Stimulated activated CD8-positive, alpha-beta memory T cell treated with anti-CD3 and anti-CD28 coated beads, Interleukin-4, amount 100 ng/mL, for 4 hours (primary cell): ENCODE results near the gene PKP4.
"Not testable (repeated sequence)": the region's sequence is repeated elsewhere in the genome, so short reads cannot be mapped to it uniquely, and the experiment has no call there.

Source experiments
- DNase-seq, 2 donors: peaks; one replicate each; pipeline ENCODE4 v3.0.0-alpha.2; 2020; ENCODE audit warnings: low read depth in 2 of 2, low spot score in 1 of 2

Gene PKP4

GRCh38 chr2:158676295-158676694 is 219.5 kb downstream of the PKP4 start:
- no peak for DNase-seq

GRCh38 chr2:158676696-158677095 is 219.9 kb downstream of the PKP4 start:
- no peak for DNase-seq

GRCh38 chr2:158677542-158677941 is 220.8 kb downstream of the PKP4 start:
- no peak for DNase-seq

- no peak for DNase-seq
Observed at GRCh38 chr2:158681816-158682215, 225.1 kb downstream of the PKP4 start.

- no peak for DNase-seq
Observed at GRCh38 chr2:158685646-158686045, 228.9 kb downstream of the PKP4 start.

GRCh38 chr2:158686210-158686691 is 229.5 kb downstream of the PKP4 start:
- no peak for DNase-seq

GRCh38 chr2:158687315-158687714 is 230.6 kb downstream of the PKP4 start:
- DNase-seq, result no peak

- no peak for DNase-seq
Observed at GRCh38 chr2:158688721-158689120, 232.0 kb downstream of the PKP4 start.

- DNase-seq, result no peak
Observed at GRCh38 chr2:158689391-158689790, 232.6 kb downstream of the PKP4 start.

- DNase-seq, result no peak
Observed at GRCh38 chr2:158690823-158691222, 234.1 kb downstream of the PKP4 start.

- DNase-seq, result no peak
Observed at GRCh38 chr2:158691619-158692018, 234.9 kb downstream of the PKP4 start.

GRCh38 chr2:158692372-158693103 is 235.8 kb downstream of the PKP4 start:
- no peak for DNase-seq

- DNase-seq, result no peak
Observed at GRCh38 chr2:158693476-158693875, 236.7 kb downstream of the PKP4 start.

GRCh38 chr2:158695305-158695704 is 238.6 kb downstream of the PKP4 start:
- no peak for DNase-seq

GRCh38 chr2:158695744-158696143 is 239.0 kb downstream of the PKP4 start:
- not testable (repeated sequence) for DNase-seq

- DNase-seq, result no peak
Observed at GRCh38 chr2:158699323-158699722, 242.6 kb downstream of the PKP4 start.

- DNase-seq, result no peak
Observed at GRCh38 chr2:158701101-158701500, 244.3 kb downstream of the PKP4 start.

- no peak for DNase-seq
Observed at GRCh38 chr2:158702740-158703139, 246.0 kb downstream of the PKP4 start.

GRCh38 chr2:158704724-158705465 is 248.1 kb downstream of the PKP4 start:
- DNase-seq, result not testable (repeated sequence)

GRCh38 chr2:158712791-158713522 is 256.2 kb downstream of the PKP4 start:
- no peak for DNase-seq

- DNase-seq, result no peak
Observed at GRCh38 chr2:158713523-158714138, 256.9 kb downstream of the PKP4 start.
